IMR-90 (cell line): Measurements from ENCODE around the gene SLC12A1. TPM values are rescaled to one million over a fixed set of nuclear protein-coding genes. Genes with fewer than 3 reads are reported as not detected.

ENCODE experiments used
- ATAC-seq: fragments of 200-7000 bp; cut with Tn5 transposase; 2 replicates; pipeline ENCODE4 v1.9.1; 2020; ENCODE audit warnings: low read depth, mild to moderate bottlenecking, moderate library complexity
- BruUV-seq: library from RNA; stranded (reverse); fragments of 400-500 nt; replicated peaks from 2 replicates; lab custom pipeline; 2021; lab: Mats Ljungman, UMichigan
- CTCF ChIA-PET: fragments of 300-600 bp; formaldehyde crosslinking; extraction: SDS; loops from one replicate; lab custom pipeline; 2021; ENCODE audit warnings: antibody characterized with exemption; lab: Yijun Ruan, JAX
- POLR2A ChIA-PET: fragments of 300-600 bp; sonication (Branson Sonifier 250); formaldehyde crosslinking; loops from one replicate; lab custom pipeline; 2022; ENCODE audit warnings: antibody characterized with exemption; ENCODE audit not compliant: unreplicated experiment; lab: Charles Lee
- DNase-seq: peaks from one replicate; pipeline ENCODE4 v3.0.0; 2013
- H2AFZ ChIP-seq: replicated peaks from 2 replicates; pipeline ENCODE3; 2013; ENCODE audit warnings: low read length, mild to moderate bottlenecking; ENCODE audit not compliant: poor library complexity
- H2AK5ac ChIP-seq: 2 replicates; pipeline ENCODE4 v1.6.1; 2013; ENCODE audit warnings: low read depth, low read length, inconsistent platforms
- H2AK9ac ChIP-seq: replicated peaks from 2 replicates; pipeline ENCODE3; 2013; ENCODE audit warnings: mild to moderate bottlenecking, low read depth, low read length, moderate library complexity; ENCODE audit not compliant: poor library complexity
- H2BK120ac ChIP-seq: 2 replicates; pipeline ENCODE4 v1.6.1; 2013; ENCODE audit warnings: low read depth, low read length, inconsistent platforms
- H2BK15ac ChIP-seq: 3 replicates; pipeline ENCODE4 v1.6.1; 2013; ENCODE audit warnings: low read depth, low read length, inconsistent platforms
- H2BK20ac ChIP-seq: 2 replicates; pipeline ENCODE4 v1.6.1; 2013; ENCODE audit warnings: low read depth, mild to moderate bottlenecking, inconsistent platforms, low read length, moderate library complexity
- H2BK5ac ChIP-seq: 2 replicates; pipeline ENCODE4 v1.6.1; 2013; ENCODE audit warnings: mild to moderate bottlenecking, low read depth, low read length, inconsistent platforms; ENCODE audit not compliant: poor library complexity, severe bottlenecking
- H3K14ac ChIP-seq: replicated peaks from 2 replicates; pipeline ENCODE4 v1.6.1; 2013; ENCODE audit warnings: low read depth, low read length, inconsistent platforms
- H3K18ac ChIP-seq: 2 replicates; pipeline ENCODE4 v1.6.1; 2013; ENCODE audit warnings: low read depth, low read length, control low read depth
- H3K23ac ChIP-seq: 2 replicates; pipeline ENCODE4 v1.6.1; 2013; ENCODE audit warnings: low read depth, low read length, inconsistent platforms
- H3K27ac ChIP-seq: 2 replicates; pipeline ENCODE4 v1.5.1; 2013; ENCODE audit warnings: mild to moderate bottlenecking, control low read depth, low read length; ENCODE audit not compliant: insufficient read depth
- H3K27me3 ChIP-seq: 2 replicates; pipeline ENCODE4 v1.6.1; 2013; ENCODE audit warnings: low read length; ENCODE audit not compliant: control insufficient read depth, insufficient read depth
- H3K36me3 ChIP-seq: 2 replicates; pipeline ENCODE4 v1.6.1; 2013; ENCODE audit warnings: low read length, mixed read lengths; ENCODE audit not compliant: control insufficient read depth, insufficient read depth
- H3K4ac ChIP-seq: 2 replicates; pipeline ENCODE4 v1.6.1; 2013; ENCODE audit warnings: low read depth, low read length, inconsistent platforms
- H3K4me1 ChIP-seq: 2 replicates; pipeline ENCODE4 v1.6.1; 2013; ENCODE audit warnings: low read length, mixed read lengths; ENCODE audit not compliant: control insufficient read depth, insufficient read depth
- H3K4me2 ChIP-seq: 2 replicates; pipeline ENCODE4 v1.6.1; 2013; ENCODE audit warnings: low read depth, mild to moderate bottlenecking, control low read depth, low read length, moderate library complexity
- H3K4me3 ChIP-seq: 2 replicates; pipeline ENCODE4 v1.5.1; 2013; ENCODE audit warnings: low read depth, mild to moderate bottlenecking, control low read depth, low read length, moderate library complexity; ENCODE audit not compliant: insufficient read depth
- H3K56ac ChIP-seq: 2 replicates; pipeline ENCODE4 v1.6.1; 2013; ENCODE audit warnings: low read length, inconsistent platforms; ENCODE audit not compliant: insufficient read depth; ENCODE audit errors: extremely low read depth
- H3K79me1 ChIP-seq, 2 experiments: 2 replicates each; pipeline ENCODE4 v1.6.1; 2013; ENCODE audit warnings: low read length in 2 of 2, inconsistent platforms in 1 of 2, low read depth in 1 of 2
- H3K9ac ChIP-seq: 2 replicates; pipeline ENCODE4 v1.6.1; 2013; ENCODE audit warnings: low read depth, low read length, control low read depth
- H3K9me1 ChIP-seq: 2 replicates; pipeline ENCODE4 v1.6.1; 2013; ENCODE audit warnings: low read length, inconsistent platforms; ENCODE audit not compliant: insufficient read depth
- H3K9me3 ChIP-seq: 2 replicates; pipeline ENCODE4 v1.6.1; 2013; ENCODE audit warnings: low read length; ENCODE audit not compliant: control insufficient read depth, insufficient read depth
- H4K20me1 ChIP-seq: 2 replicates; pipeline ENCODE4 v1.6.1; 2013; ENCODE audit warnings: low read length, inconsistent platforms; ENCODE audit not compliant: insufficient read depth
- H4K5ac ChIP-seq: 2 replicates; pipeline ENCODE4 v1.6.1; 2013; ENCODE audit warnings: mild to moderate bottlenecking, low read depth, low read length, control low read depth
- H4K8ac ChIP-seq, 2 experiments: 2 replicates each; pipeline ENCODE4 v1.6.1; 2013; ENCODE audit warnings: low read depth in 2 of 2, low read length in 2 of 2, control low read depth in 1 of 2, inconsistent platforms in 1 of 2
- H4K91ac ChIP-seq: 2 replicates; pipeline ENCODE4 v1.6.1; 2013; ENCODE audit warnings: low read depth, low read length, inconsistent platforms; ENCODE audit not compliant: insufficient read depth
- CHD1 ChIP-seq: IDR thresholded peaks from 2 replicates; pipeline ENCODE4 v1.6.1; 2012; ENCODE audit warnings: low read depth, low read length, improper control_type of control experiment
- FOS ChIP-seq: fragments of 150-350 bp; IDR thresholded peaks from 2 replicates; pipeline ENCODE4 v1.6.1; 2016; ENCODE audit warnings: low read depth, low read length
- MXI1 ChIP-seq: IDR thresholded peaks from 2 replicates; pipeline ENCODE4 v1.6.1; 2012; ENCODE audit warnings: low read depth, mild to moderate bottlenecking, low read length, moderate library complexity, borderline replicate concordance
- RAD21 ChIP-seq: IDR thresholded peaks from 2 replicates; pipeline ENCODE4 v1.6.1; 2012; ENCODE audit warnings: low read length, improper control_type of control experiment
- WGBS, 2 experiments: methylation state at CpG; one replicate each; pipeline versions ENCODE4 v1.1.5 to v1.1.7; 2013; ENCODE audit warnings: missing lambda C conversion rate in 2 of 2; ENCODE audit not compliant: insufficient read length in 1 of 2; ENCODE audit errors: extremely low coverage in 2 of 2; 5-methylcytosine and 5-hydroxymethylcytosine counted together
- dilution Hi-C: fragments of 300-500 bp; cut with HindIII; formaldehyde crosslinking; loops from one replicate; pipeline ENCODE4 v1.14.3; 2018; ENCODE audit warnings: low sequenced_read_pairs; ENCODE audit not compliant: unreplicated experiment
- in situ Hi-C: fragments of 300-500 bp; cut with MboI; formaldehyde crosslinking; loops from 3 replicates; pipeline ENCODE4 v1.14.3; 2019; ENCODE audit warnings: low sequenced_read_pairs, inconsistent platforms, mixed read lengths
- intact Hi-C: fragments of 100-400 bp; cut with micrococcal nuclease; formaldehyde crosslinking; loops from 2 replicates; pipeline ENCODE4 v1.10.0; 2022
- polyA plus RNA-seq, 3 experiments: library from polyadenylated mRNA; depleted of rRNA; stranded (reverse); fragments of >200 nt; gene quantifications; 2 replicates each; pipeline ENCODE4 v1.2.3, GENCODE V29; 2012; ENCODE audit warnings: low replicate concordance in 1 of 3
- total RNA-seq: library from RNA; depleted of rRNA; stranded (reverse); fragments of >200 nt; gene quantifications from 2 replicates; pipeline ENCODE4 v1.2.3, GENCODE V29; 2012
- TF ChIP-seq, protein P1 (sequence below): fragments of 150-350 bp; IDR thresholded peaks from 2 replicates; pipeline ENCODE4 v1.6.1; 2016; ENCODE audit warnings: low read depth, mild to moderate bottlenecking, low read length, moderate library complexity, borderline replicate concordance

The SLC12A1 gene
- total and polyA plus RNA-seq, 2 of the 4 experiments (the other 2 are of a cell fraction), result not detected

DNA sequence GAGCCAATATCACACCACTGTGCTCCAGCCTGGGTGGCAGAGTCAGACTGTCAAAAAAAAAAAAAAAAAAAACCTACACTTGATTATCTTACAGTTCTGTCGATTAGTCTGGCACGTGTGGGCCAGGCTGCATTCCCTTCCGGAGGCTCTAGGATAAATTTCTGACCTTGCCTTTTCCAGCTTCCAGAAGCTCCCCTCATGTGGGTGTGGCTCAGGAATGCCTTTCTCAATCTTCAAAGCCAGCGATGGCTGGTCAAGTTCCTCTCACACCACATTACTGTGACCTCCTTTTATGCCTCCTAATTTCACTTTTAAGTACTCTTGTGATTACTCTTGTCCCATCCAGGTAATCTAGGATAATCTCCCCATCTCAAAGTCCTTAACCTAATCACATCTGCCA is 66.9 kb downstream of the SLC12A1 start:
- WGBS, 2 experiments, result no CpG with 5 or more reads among the region's 4 CpGs
- H3K14ac ChIP-seq, result no peak overlapping the region
- in situ Hi-C loops, result no loop called here

More for the DNA sequence above, 66.9 kb downstream of the SLC12A1 start:
- no peak overlapping the region for H3K56ac ChIP-seq
- no peak for DNase-seq
- H2AK9ac ChIP-seq, result no peak overlapping the region
- no peak overlapping the region for H2AFZ ChIP-seq
- no peak overlapping the region for H2BK15ac ChIP-seq
- H2BK20ac ChIP-seq, result no peak overlapping the region
- TF ChIP-seq MXI1 (no peak), CHD1 (no peak), RAD21 (no peak), FOS (no peak)
- TF ChIP-seq, protein P1, sequence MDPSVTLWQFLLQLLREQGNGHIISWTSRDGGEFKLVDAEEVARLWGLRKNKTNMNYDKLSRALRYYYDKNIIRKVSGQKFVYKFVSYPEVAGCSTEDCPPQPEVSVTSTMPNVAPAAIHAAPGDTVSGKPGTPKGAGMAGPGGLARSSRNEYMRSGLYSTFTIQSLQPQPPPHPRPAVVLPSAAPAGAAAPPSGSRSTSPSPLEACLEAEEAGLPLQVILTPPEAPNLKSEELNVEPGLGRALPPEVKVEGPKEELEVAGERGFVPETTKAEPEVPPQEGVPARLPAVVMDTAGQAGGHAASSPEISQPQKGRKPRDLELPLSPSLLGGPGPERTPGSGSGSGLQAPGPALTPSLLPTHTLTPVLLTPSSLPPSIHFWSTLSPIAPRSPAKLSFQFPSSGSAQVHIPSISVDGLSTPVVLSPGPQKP, result no peak
- H2BK120ac ChIP-seq, result no peak overlapping the region
- CTCF ChIA-PET, result interaction anchor here (1.3 kb wide), 1 partner anchor 11 kb away, joined by 5 read pairs; no protein-coding TSS in a partner anchor
- H4K8ac ChIP-seq, result no peak overlapping the region
- H3K4me1 ChIP-seq, result no peaks in the 10 kb centered on the region
- H2AK5ac ChIP-seq, result no peak overlapping the region
- no peak overlapping the region for H4K5ac ChIP-seq
- no peaks in the 10 kb centered on the region for H3K9me1 ChIP-seq
- no peaks in the 10 kb centered on the region for H3K36me3 ChIP-seq
- H3K9me3 ChIP-seq, result no peaks in the 10 kb centered on the region
- H3K27ac ChIP-seq, result no peak overlapping the region
- no peak overlapping the region for H3K18ac ChIP-seq
- H3K23ac ChIP-seq, result no peak overlapping the region
- POLR2A ChIA-PET, result no interaction called here
- peaks cover 8% of the 10 kb centered on the region; the same call in 1 of the 2 replicates for H3K27me3 ChIP-seq
- no peak overlapping the region for H3K4me3 ChIP-seq
- no peak for ATAC-seq
- no peak overlapping the region for H4K91ac ChIP-seq
- H2BK5ac ChIP-seq, result no peak overlapping the region
- intact Hi-C loops (no loop called here), dilution Hi-C loops (no loop called here)
- no TSS peak for BruUV-seq
- H3K9ac ChIP-seq, result no peak overlapping the region
- no peak overlapping the region for H3K4me2 ChIP-seq
- H3K4ac ChIP-seq, result no peak overlapping the region
- no peaks in the 10 kb centered on the region for H3K79me1 ChIP-seq
- no peaks in the 10 kb centered on the region for H4K20me1 ChIP-seq
